Glutamatergic neuron (in vitro differentiated cells): ENCODE results near the gene YTHDF2. TPM values are rescaled to one million over a fixed set of nuclear protein-coding genes. Genes with fewer than 3 reads are reported as not detected.
A peak's percentile ranks its signal among the peaks of the same experiment; 100 is the strongest.

Experiments used
- DNase-seq: peaks from one replicate; pipeline ENCODE4 v3.0.0; 2022
- H3K27ac Mint-ChIP-seq: one replicate; pipeline ENCODE4 v1.8.0; 2020; ENCODE audit warnings: mild to moderate bottlenecking, mixed read lengths, inconsistent platforms; ENCODE audit not compliant: unreplicated experiment
- H3K27me3 Mint-ChIP-seq: one replicate; pipeline ENCODE4 v1.8.0; 2020; ENCODE audit warnings: mild to moderate bottlenecking, moderate library complexity, mixed read lengths, inconsistent platforms; ENCODE audit not compliant: unreplicated experiment
- H3K36me3 Mint-ChIP-seq: one replicate; pipeline ENCODE4 v1.8.0; 2020; ENCODE audit warnings: mild to moderate bottlenecking, mixed read lengths, inconsistent platforms; ENCODE audit not compliant: unreplicated experiment
- H3K4me1 Mint-ChIP-seq: one replicate; pipeline ENCODE4 v1.8.0; 2020; ENCODE audit warnings: mild to moderate bottlenecking, low read depth, mixed read lengths, inconsistent platforms; ENCODE audit not compliant: unreplicated experiment
- H3K4me3 Mint-ChIP-seq: one replicate; pipeline ENCODE4 v1.8.0; 2020; ENCODE audit warnings: mild to moderate bottlenecking, mixed read lengths, inconsistent platforms; ENCODE audit not compliant: unreplicated experiment
- H3K9me3 Mint-ChIP-seq: one replicate; pipeline ENCODE4 v1.8.0; 2020; ENCODE audit warnings: mild to moderate bottlenecking, moderate library complexity, mixed read lengths, inconsistent platforms; ENCODE audit not compliant: unreplicated experiment
- CTCF ChIP-seq: fragments of 200-600 bp; sonication (generic); IDR thresholded peaks from one replicate; pipeline ENCODE4 v1.5.0; 2021; ENCODE audit not compliant: partially characterized antibody, unreplicated experiment
- total RNA-seq: library from RNA; stranded (reverse); fragmentation: NEBNext Ultra II Directional; extraction: Animal tissue kit (Norgen Biotek cat#: 25700); gene quantifications from one replicate; pipeline ENCODE4 v1.2.1, GENCODE V29; 2021; ENCODE audit not compliant: unreplicated experiment

YTHDF2 gene
- total RNA-seq, 1 donor from 2014 or later, result 130 TPM

- Mint-ChIP-seq H3K9me3 (peaks cover 2% of the 10 kb centered on the region), H3K36me3 (no peaks in the 10 kb centered on the region), H3K4me1 (peaks cover 11% of the 10 kb centered on the region), H3K27ac (no peak overlapping the region), H3K4me3 (no peak overlapping the region), H3K27me3 (peaks cover 14% of the 10 kb centered on the region)
- no peak for TF ChIP-seq CTCF
- peak; percentile 33 for DNase-seq
Observed at GRCh38 chr1:28815533-28816185, 78.9 kb downstream of the YTHDF2 start.

GRCh38 chr1:28817133-28817532, 80.4 kb downstream of the YTHDF2 start:
- Mint-ChIP-seq H3K27ac (no peak overlapping the region), H3K9me3 (peaks cover 3% of the 10 kb centered on the region), H3K36me3 (no peaks in the 10 kb centered on the region), H3K4me1 (peaks cover 11% of the 10 kb centered on the region), H3K27me3 (peaks cover 9% of the 10 kb centered on the region), H3K4me3 (peak overlapping the region; percentile 63)
- no peak for DNase-seq
- TF ChIP-seq CTCF, result no peak

GRCh38 chr1:28819020-28819419, 82.3 kb downstream of the YTHDF2 start:
- DNase-seq, result no peak
- H3K36me3 Mint-ChIP-seq, result no peaks in the 10 kb centered on the region
- no peak overlapping the region for H3K27ac Mint-ChIP-seq
- H3K4me1 Mint-ChIP-seq, result peaks cover 12% of the 10 kb centered on the region
- peaks cover 6% of the 10 kb centered on the region for H3K27me3 Mint-ChIP-seq
- peaks cover 5% of the 10 kb centered on the region for H3K9me3 Mint-ChIP-seq
- H3K4me3 Mint-ChIP-seq, result no peak overlapping the region
- no peak for TF ChIP-seq CTCF

Other genes with a start within 250 kb of the YTHDF2 start
- gene RCC1, start 230.9 kb upstream of the YTHDF2 start, total RNA-seq, result 12.3 TPM
- 39.8 TPM for gene TRNAU1AP, start 183.9 kb upstream of the YTHDF2 start, total RNA-seq
- 0.69 TPM for gene RAB42, start 144.7 kb upstream of the YTHDF2 start, total RNA-seq
- 15.2 TPM for gene TAF12, start 93.9 kb upstream of the YTHDF2 start, total RNA-seq
- not detected for gene RNU11, start 88.3 kb upstream of the YTHDF2 start, total RNA-seq
- gene GMEB1, start 68.2 kb upstream of the YTHDF2 start, total RNA-seq, result 21.2 TPM
- gene OPRD1, start 75.2 kb downstream of the YTHDF2 start, total RNA-seq, result 1.2 TPM
- gene EPB41, start 177.6 kb downstream of the YTHDF2 start, total RNA-seq, result 213 TPM